K562 (cell line): Measurements from ENCODE around the gene ASPHD1. TPM values are rescaled to one million over a fixed set of nuclear protein-coding genes. Genes with fewer than 3 reads are reported as not detected.

ENCODE experiments used
- BDP1 ChIP-seq: IDR thresholded peaks from 3 replicates; pipeline ENCODE4 v1.6.1; 2011; ENCODE audit not compliant: insufficient read length, insufficient read depth
- BMI1 ChIP-seq: fragments of 150-350 bp; IDR thresholded peaks from 2 replicates; pipeline ENCODE4 v1.6.1; 2014; ENCODE audit warnings: low read length
- CHD4 ChIP-seq: fragments of 200-600 bp; sonication (generic); IDR thresholded peaks from 3 replicates; pipeline ENCODE4 v1.6.1; 2012; ENCODE audit warnings: low read depth, mild to moderate bottlenecking, mixed read lengths, low read length, inconsistent platforms; ENCODE audit not compliant: insufficient read depth, insufficient replicate concordance, poor library complexity, severe bottlenecking
- HLTF ChIP-seq: fragments of 450-650 bp; IDR thresholded peaks from 2 replicates; pipeline ENCODE4 v1.6.1; 2016
- HMG20B ChIP-seq: fragments of 250-450 bp; sonication (Bioruptor Pico); IDR thresholded peaks from 2 replicates; pipeline ENCODE4 v1.5.0; 2021; ENCODE audit warnings: mild to moderate bottlenecking
- ILK ChIP-seq: fragments of 450-650 bp; IDR thresholded peaks from 2 replicates; pipeline ENCODE4 v1.6.1; 2016; ENCODE audit warnings: missing genetic modification characterization, low read depth, mild to moderate bottlenecking, missing compliant biosample characterization, moderate library complexity, borderline replicate concordance
- KLF10 ChIP-seq: fragments of 250-450 bp; sonication (Bioruptor Pico); IDR thresholded peaks from 2 replicates; pipeline ENCODE4 v1.6.1; 2021; ENCODE audit warnings: matching md5 sums
- MCM2 ChIP-seq: fragments of 450-650 bp; IDR thresholded peaks from 2 replicates; pipeline ENCODE4 v1.6.1; 2017; ENCODE audit warnings: low read depth, mild to moderate bottlenecking
- NFRKB ChIP-seq: fragments of 450-650 bp; IDR thresholded peaks from 2 replicates; pipeline ENCODE4 v1.6.1; 2016; ENCODE audit warnings: low read depth
- NONO ChIP-seq, 2 experiments: fragments of 200-400 bp in 1 of 2; fragments of 450-650 bp in 1 of 2; formaldehyde crosslinking in 1 of 2; IDR thresholded peaks; 2 replicates each; pipeline ENCODE4 v1.6.1; 2017; ENCODE audit warnings: low read depth in 2 of 2, mild to moderate bottlenecking in 2 of 2, moderate library complexity in 2 of 2, low read length in 1 of 2
- POLR2H ChIP-seq: IDR thresholded peaks from 2 replicates; pipeline ENCODE4 v1.6.1; 2016; ENCODE audit warnings: missing genetic modification characterization, low read depth, mild to moderate bottlenecking, control low read depth, missing compliant biosample characterization, moderate library complexity
- POLR3A ChIP-seq: IDR thresholded peaks from 2 replicates; pipeline ENCODE4 v1.6.1; 2011; ENCODE audit warnings: borderline replicate concordance, mild to moderate bottlenecking, moderate library complexity; ENCODE audit not compliant: insufficient read length, insufficient read depth; ENCODE audit errors: extremely low read depth
- PRPF4 ChIP-seq: fragments of 200-400 bp; formaldehyde crosslinking; IDR thresholded peaks from one replicate; pipeline ENCODE4 v1.6.1; 2017; ENCODE audit warnings: low read length, low read depth, mild to moderate bottlenecking; ENCODE audit not compliant: insufficient read depth, poor library complexity, severe bottlenecking
- RCOR1 ChIP-seq, 2 experiments: IDR thresholded peaks; 2 replicates each; pipeline ENCODE4 v1.6.1; 2012; ENCODE audit warnings: low read depth in 2 of 2, low read length in 2 of 2, borderline replicate concordance in 1 of 2, improper control_type of control experiment in 1 of 2
- RFX1 ChIP-seq: fragments of 450-650 bp; IDR thresholded peaks from 2 replicates; pipeline ENCODE4 v1.6.1; 2016; ENCODE audit warnings: mild to moderate bottlenecking, moderate library complexity
- SOX6 ChIP-seq: fragments of 450-650 bp; IDR thresholded peaks from 2 replicates; pipeline ENCODE4 v1.6.1; 2014; ENCODE audit warnings: mild to moderate bottlenecking
- SRF ChIP-seq, 2 experiments: fragments of 250-450, 450-650 bp in 1 of 2; sonication (Bioruptor Pico) in 1 of 2; sonication (generic) in 1 of 2; formaldehyde crosslinking; IDR thresholded peaks; 2 replicates each; pipeline versions ENCODE4 v1.5.0 to v1.5.1; 2020 to 2022; ENCODE audit warnings: mild to moderate bottlenecking in 1 of 2, missing genetic modification reagents in 1 of 2
- SRSF9 ChIP-seq: fragments of 200-400 bp; formaldehyde crosslinking; IDR thresholded peaks from 2 replicates; pipeline ENCODE4 v1.6.1; 2017; ENCODE audit warnings: low read depth, low read length, borderline replicate concordance
- TRIM24 ChIP-seq, 2 experiments: fragments of 450-650 bp; IDR thresholded peaks; 2 replicates each; pipeline ENCODE4 v1.6.1; 2016
- ZFP30 ChIP-seq: fragments of 250-450 bp; sonication (Bioruptor Pico); IDR thresholded peaks from 2 replicates; pipeline ENCODE4 v1.8.0; 2022; ENCODE audit warnings: moderate library complexity, mild to moderate bottlenecking, inconsistent platforms, borderline replicate concordance
- ZNF780A ChIP-seq: fragments of 250-450 bp; sonication (Bioruptor Pico); IDR thresholded peaks from 2 replicates; pipeline ENCODE4 v1.5.0; 2021; ENCODE audit warnings: mild to moderate bottlenecking
- polyA plus RNA-seq, 8 experiments: library from polyadenylated mRNA; depleted of rRNA in 4 of 8; stranded (reverse) in 5 of 8; unstranded in 3 of 8; fragments of >200 nt; fragmentation: Nextera tagmentation in 2 of 8; fragmentation: Illumina TruSeq in 1 of 8; extraction: Ambion mirVana in 2 of 8; extraction: Trizol in 1 of 8; gene quantifications; 2 replicates each; pipeline versions ENCODE4 v1.2.1 to v1.2.3, GENCODE V29; 2011 to 2014; ENCODE audit warnings: inconsistent platforms in 1 of 8, missing spikeins in 1 of 8
- total RNA-seq, 7 experiments: library from RNA; depleted of rRNA in 6 of 7; stranded (reverse); fragments of >200 nt in 6 of 7; fragmentation: Illumina TruSeq in 2 of 7; extraction: Trizol in 2 of 7; gene quantifications; 2 replicates each; pipeline versions ENCODE4 v1.2.1 to v1.2.3, GENCODE V29; 2011 to 2021; ENCODE audit warnings: low replicate concordance in 1 of 7
- TF ChIP-seq, protein P1 (sequence below): fragments of 450-650 bp; IDR thresholded peaks from 2 replicates; pipeline ENCODE4 v1.6.1; 2016; ENCODE audit warnings: missing biosample characterization, missing genetic modification characterization
- TF ChIP-seq, protein P2 (sequence below): fragments of 450-650 bp; formaldehyde crosslinking; IDR thresholded peaks from 2 replicates; pipeline ENCODE4 v1.4.0; 2020; ENCODE audit warnings: mild to moderate bottlenecking
- TF ChIP-seq, protein P3 (sequence below), 2 experiments: fragments of 450-650 bp in 1 of 2; sonication (generic) in 1 of 2; formaldehyde crosslinking in 1 of 2; IDR thresholded peaks in 1 of 2; conservative IDR thresholded peaks in 1 of 2; 2 replicates each; pipeline versions ENCODE4 v1.6.1 to v1.8.1; 2016 to 2023; ENCODE audit warnings: mild to moderate bottlenecking in 2 of 2, moderate library complexity in 2 of 2, inconsistent platforms in 1 of 2, missing genetic modification reagents in 1 of 2
- TF ChIP-seq, protein P4 (sequence below): fragments of 250-450 bp; sonication (Bioruptor Pico); IDR thresholded peaks from 2 replicates; pipeline ENCODE4 v1.4.0; 2020; ENCODE audit warnings: borderline replicate concordance

The ASPHD1 gene
- total and polyA plus RNA-seq, 9 of the 15 experiments (the other 6 are each of a cell fraction or from before 2014, with no cell fraction given), result 0.03 to 0.70 (median 0.24) TPM; not detected in 5

DNA sequence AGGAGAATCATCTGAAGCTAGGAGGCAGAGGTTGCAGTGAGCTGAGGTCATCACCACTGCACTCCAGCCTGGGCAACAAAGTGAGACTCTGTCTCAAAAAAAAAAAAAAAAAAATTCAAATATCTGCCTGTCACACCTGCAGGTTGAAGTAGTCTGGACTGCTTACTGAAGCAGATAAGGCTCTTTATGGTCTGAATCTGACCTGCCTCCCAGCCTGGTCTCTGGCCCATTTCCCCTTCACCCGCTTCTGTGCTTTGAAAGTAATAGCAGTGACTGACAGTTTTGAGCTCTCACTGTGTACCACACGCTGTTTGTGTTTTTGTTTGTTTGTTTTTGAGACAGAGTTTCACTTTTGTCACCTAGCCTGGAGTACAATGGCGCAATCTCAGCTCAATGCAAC lies 6.7 kb upstream of the ASPHD1 start (continued):
- TF ChIP-seq, protein P1, sequence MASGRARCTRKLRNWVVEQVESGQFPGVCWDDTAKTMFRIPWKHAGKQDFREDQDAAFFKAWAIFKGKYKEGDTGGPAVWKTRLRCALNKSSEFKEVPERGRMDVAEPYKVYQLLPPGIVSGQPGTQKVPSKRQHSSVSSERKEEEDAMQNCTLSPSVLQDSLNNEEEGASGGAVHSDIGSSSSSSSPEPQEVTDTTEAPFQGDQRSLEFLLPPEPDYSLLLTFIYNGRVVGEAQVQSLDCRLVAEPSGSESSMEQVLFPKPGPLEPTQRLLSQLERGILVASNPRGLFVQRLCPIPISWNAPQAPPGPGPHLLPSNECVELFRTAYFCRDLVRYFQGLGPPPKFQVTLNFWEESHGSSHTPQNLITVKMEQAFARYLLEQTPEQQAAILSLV (tag), result no peak
- no peak for TF ChIP-seq PRPF4
- TF ChIP-seq SOX6, result peak; percentile 54
- TF ChIP-seq MCM2, result no peak
- no peak for TF ChIP-seq ILK (tag)
- TF ChIP-seq TRIM24 (IDR thresholded peaks at IDR 0.05), result peak in 1 of 2 experiments; percentile 47; a peak in 1 of 4 replicates
- no peak for TF ChIP-seq SRSF9
- TF ChIP-seq BMI1, result no peak
- TF ChIP-seq HMG20B, result no peak
- no peak for TF ChIP-seq BDP1
- TF ChIP-seq, protein P2, sequence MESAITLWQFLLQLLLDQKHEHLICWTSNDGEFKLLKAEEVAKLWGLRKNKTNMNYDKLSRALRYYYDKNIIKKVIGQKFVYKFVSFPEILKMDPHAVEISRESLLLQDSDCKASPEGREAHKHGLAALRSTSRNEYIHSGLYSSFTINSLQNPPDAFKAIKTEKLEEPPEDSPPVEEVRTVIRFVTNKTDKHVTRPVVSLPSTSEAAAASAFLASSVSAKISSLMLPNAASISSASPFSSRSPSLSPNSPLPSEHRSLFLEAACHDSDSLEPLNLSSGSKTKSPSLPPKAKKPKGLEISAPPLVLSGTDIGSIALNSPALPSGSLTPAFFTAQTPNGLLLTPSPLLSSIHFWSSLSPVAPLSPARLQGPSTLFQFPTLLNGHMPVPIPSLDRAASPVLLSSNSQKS (CRISPR knock-in tag), result no peak
- no peak for TF ChIP-seq NONO (IDR thresholded peaks at IDR 0.05; ENCODE audit: low read depth in 2 of 2, low read length in 1 of 2)
- TF ChIP-seq ZFP30 (CRISPR knock-in tag), result no peak
- TF ChIP-seq RCOR1 (IDR thresholded peaks at IDR 0.05; ENCODE audit: borderline replicate concordance in 1 of 2, low read depth in 2 of 2, low read length in 2 of 2), result peak in 1 of 2 experiments; percentile 47; a peak in 2 of 4 replicates
- TF ChIP-seq POLR2H, result no peak
- TF ChIP-seq, protein P3, sequence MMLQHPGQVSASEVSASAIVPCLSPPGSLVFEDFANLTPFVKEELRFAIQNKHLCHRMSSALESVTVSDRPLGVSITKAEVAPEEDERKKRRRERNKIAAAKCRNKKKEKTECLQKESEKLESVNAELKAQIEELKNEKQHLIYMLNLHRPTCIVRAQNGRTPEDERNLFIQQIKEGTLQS (IDR thresholded peaks at IDR 0.05), result peak; percentile 62; the same call in 1 of the 2 replicates
- TF ChIP-seq, protein P3 (CRISPR knock-in tag; conservative IDR thresholded peaks at IDR 0.05), result no peak
- no peak for TF ChIP-seq ZNF780A (CRISPR knock-in tag)
- no peak for TF ChIP-seq SRF (CRISPR knock-in tag; IDR thresholded peaks at IDR 0.05)
- TF ChIP-seq KLF10 (CRISPR knock-in tag), result no peak
- no peak for TF ChIP-seq HLTF
- no peak for TF ChIP-seq CHD4
- TF ChIP-seq NFRKB, result no peak
- TF ChIP-seq, protein P4, sequence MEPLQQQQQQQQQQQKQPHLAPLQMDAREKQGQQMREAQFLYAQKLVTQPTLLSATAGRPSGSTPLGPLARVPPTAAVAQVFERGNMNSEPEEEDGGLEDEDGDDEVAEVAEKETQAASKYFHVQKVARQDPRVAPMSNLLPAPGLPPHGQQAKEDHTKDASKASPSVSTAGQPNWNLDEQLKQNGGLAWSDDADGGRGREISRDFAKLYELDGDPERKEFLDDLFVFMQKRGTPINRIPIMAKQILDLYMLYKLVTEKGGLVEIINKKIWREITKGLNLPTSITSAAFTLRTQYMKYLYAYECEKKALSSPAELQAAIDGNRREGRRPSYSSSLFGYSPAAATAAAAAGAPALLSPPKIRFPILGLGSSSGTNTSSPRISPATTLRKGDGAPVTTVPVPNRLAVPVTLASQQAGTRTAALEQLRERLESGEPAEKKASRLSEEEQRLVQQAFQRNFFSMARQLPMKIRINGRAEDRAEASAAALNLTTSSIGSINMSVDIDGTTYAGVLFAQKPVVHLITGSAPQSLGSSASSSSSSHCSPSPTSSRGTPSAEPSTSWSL (CRISPR knock-in tag), result no peak
- TF ChIP-seq POLR3A, result no peak
- no peak for TF ChIP-seq RFX1
